ENCODE measurements around the gene MAPK12.

MAPK12 gene

GRCh38 chr22:50250249-50250554 is 11.3 kb downstream of the MAPK12 start:
- CTCF ChIA-PET, result interaction anchor here (0.7 to 1.5 kb wide), 3 partner anchors 48 to 116 kb away, joined by 4 to 5 read pairs (median 5); no protein-coding TSS in a partner anchor
- H3K27ac ChIP-seq, result peak overlapping the region; percentile 89
- no peak for DNase-seq (ENCODE audit: low spot score)
- TF ChIP-seq CTCF (conservative IDR thresholded peaks at IDR 0.05; ENCODE audit: low read depth), result no peak
- POLR2A ChIA-PET (ENCODE audit: low non-redundant PET), result interaction anchor here (0.7 kb wide), 1 partner anchor 55 kb away, joined by 3 read pairs; no protein-coding TSS in a partner anchor

GRCh38 chr22:50249341-50250248 is 11.9 kb downstream of the MAPK12 start:
- ChIA-PET CTCF (interaction anchor here (0.7 to 1.1 kb wide), 2 partner anchors 48 to 93 kb away, joined by 4 to 5 read pairs; no protein-coding TSS in a partner anchor), POLR2A (ENCODE audit: low non-redundant PET) (no interaction called here)
- no peak for TF ChIP-seq CTCF (conservative IDR thresholded peaks at IDR 0.05; ENCODE audit: low read depth)
- no peak for DNase-seq (ENCODE audit: low spot score)
- H3K27ac ChIP-seq, result peak overlapping the region; percentile 89

DNA sequence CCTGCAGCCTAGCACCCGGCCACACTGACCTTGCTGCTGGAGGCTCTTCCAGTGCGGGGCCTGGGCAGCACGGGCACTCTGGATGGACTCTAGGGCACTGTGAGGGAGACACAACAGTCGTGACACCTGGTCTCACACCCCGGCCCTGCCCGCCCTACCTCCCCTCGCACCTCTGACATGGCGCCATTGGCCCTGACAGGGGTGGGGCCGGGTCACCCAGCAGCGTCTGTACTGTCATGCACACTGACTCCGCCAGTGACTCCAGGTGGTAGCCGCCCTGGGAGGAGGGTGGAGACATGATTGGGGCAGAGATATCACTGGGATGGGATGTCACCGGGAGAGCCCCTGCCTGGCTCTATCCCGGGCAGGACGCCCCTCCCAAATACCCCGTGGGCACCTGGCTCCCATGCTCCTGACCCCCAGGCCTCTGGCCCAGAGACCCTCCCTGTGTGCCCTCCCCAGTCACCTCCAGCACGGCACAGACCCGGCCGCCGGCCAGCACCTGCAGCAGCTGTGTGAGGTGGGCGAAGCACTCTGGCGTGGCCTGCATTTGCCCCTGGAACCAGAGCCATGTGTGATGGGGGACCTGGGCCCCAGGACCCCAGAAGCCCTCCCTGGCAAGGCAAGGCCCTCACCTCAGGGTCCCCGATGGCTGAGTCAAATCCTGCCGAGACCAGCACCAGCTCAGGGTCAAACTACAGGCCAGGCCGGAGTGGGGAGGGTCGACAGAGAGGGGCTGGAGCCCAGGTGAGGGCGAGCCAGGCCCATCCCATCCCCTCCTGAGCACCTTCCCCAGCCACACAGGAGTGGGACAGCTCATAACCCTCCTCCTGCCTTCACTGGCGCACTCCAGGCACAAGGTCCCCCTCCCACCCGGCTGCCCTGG is 13.0 kb downstream of the MAPK12 start:
- ChIA-PET POLR2A (ENCODE audit: low non-redundant PET) (no interaction called here), CTCF (no interaction called here)
- TF ChIP-seq CTCF (conservative IDR thresholded peaks at IDR 0.05; ENCODE audit: low read depth), result no peak
- no peak for DNase-seq (ENCODE audit: low spot score)
- peak overlapping the region; percentile 89 for H3K27ac ChIP-seq

DNA sequence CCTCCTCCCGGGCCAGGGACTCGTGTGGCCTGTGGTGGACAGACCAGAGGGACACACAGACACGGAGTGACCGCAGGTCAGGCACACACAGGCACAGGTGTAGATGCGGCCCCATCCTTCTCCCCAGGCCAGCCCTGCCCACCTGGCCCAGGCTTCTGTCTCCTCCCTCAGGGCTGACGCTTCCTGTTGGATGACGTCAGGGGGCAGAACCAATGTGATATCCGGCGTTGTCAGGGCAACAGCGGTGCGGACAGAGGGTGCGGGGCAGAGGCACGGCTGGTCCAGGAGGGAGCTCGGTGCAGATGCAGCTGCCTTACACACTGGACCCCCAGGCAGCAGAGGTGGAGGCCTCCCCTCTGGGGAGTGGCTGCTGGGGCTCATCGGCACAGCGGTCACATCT is 13.7 kb downstream of the MAPK12 start:
- no peak for TF ChIP-seq CTCF (conservative IDR thresholded peaks at IDR 0.05; ENCODE audit: low read depth)
- ChIA-PET CTCF (no interaction called here), POLR2A (ENCODE audit: low non-redundant PET) (no interaction called here)
- DNase-seq (ENCODE audit: low spot score), result peak; percentile 59
- H3K27ac ChIP-seq, result peak overlapping the region; percentile 89

DNA sequence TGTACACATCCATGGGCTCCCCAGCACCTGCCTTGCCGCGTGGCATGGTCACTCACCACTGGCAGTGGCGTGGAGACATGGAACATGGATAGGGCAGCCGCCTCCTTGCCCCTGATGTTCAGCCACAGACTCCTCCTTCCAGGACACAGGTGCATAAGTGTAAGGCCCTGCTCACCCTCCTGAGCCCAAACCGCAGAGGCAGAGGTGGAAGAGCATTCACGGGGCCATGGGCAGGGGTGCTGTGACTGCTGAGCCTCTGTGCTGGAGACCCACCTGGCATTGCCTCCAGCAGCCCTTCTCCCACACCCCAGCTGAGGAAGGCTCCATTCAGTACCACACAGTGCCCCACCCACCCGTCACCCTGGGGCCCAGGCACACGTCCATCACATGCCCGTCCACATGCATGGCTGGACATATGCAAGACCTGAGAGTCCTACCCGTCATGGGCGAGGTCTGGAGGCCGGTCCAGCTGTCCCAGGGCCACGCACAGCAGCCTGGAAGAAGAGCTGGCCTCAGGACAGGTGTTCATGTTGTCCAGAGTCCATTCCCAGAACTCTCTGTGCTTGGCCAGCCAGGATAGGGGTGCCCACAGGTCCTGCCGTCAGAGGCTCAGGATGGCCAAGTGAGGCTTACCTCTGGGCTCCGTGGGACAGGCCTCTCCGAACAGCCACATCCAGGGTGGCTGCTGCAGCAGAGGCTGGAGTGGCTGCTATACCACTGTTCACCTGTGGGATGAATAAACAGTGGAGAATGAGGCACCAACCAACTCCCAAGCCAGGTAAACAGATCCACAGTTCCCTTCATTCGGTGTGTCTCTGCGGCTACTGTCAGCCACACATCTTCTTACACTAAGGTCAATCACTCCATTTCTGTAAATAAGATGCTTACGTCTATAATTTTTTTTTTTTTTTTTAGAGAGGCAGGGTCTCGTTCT is 15.0 kb downstream of the MAPK12 start:
- CTCF ChIA-PET, result interaction anchor here (0.7 kb wide), 1 partner anchor 10 kb away, joined by 4 read pairs; no protein-coding TSS in a partner anchor

More for the DNA sequence above, 15.0 kb downstream of the MAPK12 start:
- no peak for DNase-seq (ENCODE audit: low spot score)
- POLR2A ChIA-PET (ENCODE audit: low non-redundant PET), result no interaction called here
- TF ChIP-seq CTCF (conservative IDR thresholded peaks at IDR 0.05; ENCODE audit: low read depth), result no peak
- peak overlapping the region; percentile 89 for H3K27ac ChIP-seq

All from RWPE1 (cell line).